Measurements from ENCODE around the gene FGF1. TPM values are rescaled to one million over a fixed set of nuclear protein-coding genes. Genes with fewer than 3 reads are reported as not detected.

Gene FGF1
- total RNA-seq, 2 experiments from 2014 or later, result not detected

GRCh38 chr5:142626786-142627185, 59.1 kb downstream of the FGF1 start:
- CTCF ChIA-PET, result no interaction called here
- no peak overlapping the region for H3K27ac Mint-ChIP-seq
- DNase-seq (no peak), ATAC-seq (no peak)
- no peaks in the 10 kb centered on the region for H3K36me3 Mint-ChIP-seq
- H3K9me3 Mint-ChIP-seq (ENCODE audit: low read depth), result no peaks in the 10 kb centered on the region
- no peak overlapping the region for H3K4me3 Mint-ChIP-seq
- H3K4me1 Mint-ChIP-seq, result no peaks in the 10 kb centered on the region
- peaks cover 29% of the 10 kb centered on the region for H3K27me3 Mint-ChIP-seq

- Mint-ChIP-seq H3K27me3 (peaks cover 33% of the 10 kb centered on the region), H3K4me3 (no peak overlapping the region), H3K27ac (no peak overlapping the region), H3K9me3 (ENCODE audit: low read depth) (no peaks in the 10 kb centered on the region), H3K4me1 (no peaks in the 10 kb centered on the region), H3K36me3 (no peaks in the 10 kb centered on the region)
- ATAC-seq (no peak), DNase-seq (no peak)
- CTCF ChIA-PET, result no interaction called here
These were observed 59.8 kb downstream of the FGF1 start for GRCh38 chr5:142626099-142626498.

- Mint-ChIP-seq H3K27ac (no peak overlapping the region), H3K9me3 (ENCODE audit: low read depth) (no peaks in the 10 kb centered on the region), H3K27me3 (peaks cover 28% of the 10 kb centered on the region), H3K4me1 (peaks cover 15% of the 10 kb centered on the region), H3K36me3 (no peaks in the 10 kb centered on the region), H3K4me3 (no peak overlapping the region)
- DNase-seq (no peak), ATAC-seq (no peak)
- CTCF ChIA-PET, result interaction anchor here (0.6 kb wide), 1 partner anchor 626 kb away, joined by 3 read pairs; no protein-coding TSS in a partner anchor
These were observed 64.7 kb downstream of the FGF1 start for GRCh38 chr5:142621227-142621626.

GRCh38 chr5:142619815-142620214, 66.1 kb downstream of the FGF1 start:
- H3K27ac Mint-ChIP-seq, result no peak overlapping the region
- CTCF ChIA-PET, result no interaction called here
- H3K36me3 Mint-ChIP-seq, result no peaks in the 10 kb centered on the region
- peaks cover 15% of the 10 kb centered on the region for H3K4me1 Mint-ChIP-seq
- DNase-seq (no peak), ATAC-seq (no peak)
- H3K4me3 Mint-ChIP-seq, result no peak overlapping the region
- no peaks in the 10 kb centered on the region for H3K9me3 Mint-ChIP-seq (ENCODE audit: low read depth)
- H3K27me3 Mint-ChIP-seq, result peaks cover 26% of the 10 kb centered on the region

- Mint-ChIP-seq H3K27me3 (peaks cover 22% of the 10 kb centered on the region), H3K4me1 (peaks cover 15% of the 10 kb centered on the region), H3K27ac (no peak overlapping the region), H3K9me3 (ENCODE audit: low read depth) (no peaks in the 10 kb centered on the region), H3K36me3 (no peaks in the 10 kb centered on the region), H3K4me3 (no peak overlapping the region)
- CTCF ChIA-PET, result interaction anchor here (0.7 to 2.0 kb wide), 4 partner anchors 38 to 270 kb away, joined by 3 to 9 read pairs (median 7); no protein-coding TSS in a partner anchor
- DNase-seq, result peak; percentile 63
- peak; percentile 53 for ATAC-seq
These were observed 67.8 kb downstream of the FGF1 start for GRCh38 chr5:142618130-142618523.

- CTCF ChIA-PET, result interaction anchor here (2.0 kb wide), 2 partner anchors 81 to 96 kb away, joined by 9 read pairs; no protein-coding TSS in a partner anchor
- Mint-ChIP-seq H3K4me3 (no peak overlapping the region), H3K27me3 (peaks cover 24% of the 10 kb centered on the region), H3K9me3 (ENCODE audit: low read depth) (no peaks in the 10 kb centered on the region), H3K36me3 (no peaks in the 10 kb centered on the region), H3K4me1 (peaks cover 15% of the 10 kb centered on the region), H3K27ac (no peak overlapping the region)
- DNase-seq, result peak; percentile 47
- ATAC-seq, result peak; percentile 57
These were observed 68.3 kb downstream of the FGF1 start for GRCh38 chr5:142617416-142618129.

- Mint-ChIP-seq H3K4me1 (peaks cover 15% of the 10 kb centered on the region), H3K27me3 (peaks cover 22% of the 10 kb centered on the region), H3K27ac (no peak overlapping the region), H3K9me3 (ENCODE audit: low read depth) (no peaks in the 10 kb centered on the region), H3K4me3 (no peak overlapping the region), H3K36me3 (no peaks in the 10 kb centered on the region)
- CTCF ChIA-PET, result interaction anchor here (1.5 to 2.9 kb wide), 2 partner anchors 39 to 83 kb away, joined by 4 to 8 read pairs; no protein-coding TSS in a partner anchor
- DNase-seq, result no peak
- ATAC-seq, result no peak
These were observed 69.9 kb downstream of the FGF1 start for GRCh38 chr5:142615948-142616347.

- ATAC-seq (no peak), DNase-seq (no peak)
- H3K36me3 Mint-ChIP-seq, result no peaks in the 10 kb centered on the region
- no peak overlapping the region for H3K27ac Mint-ChIP-seq
- H3K4me3 Mint-ChIP-seq, result no peak overlapping the region
- H3K9me3 Mint-ChIP-seq (ENCODE audit: low read depth), result no peaks in the 10 kb centered on the region
- peaks cover 15% of the 10 kb centered on the region for H3K4me1 Mint-ChIP-seq
- peaks cover 31% of the 10 kb centered on the region for H3K27me3 Mint-ChIP-seq
- CTCF ChIA-PET, result interaction anchor here (1.2 to 2.9 kb wide), 2 partner anchors 40 to 85 kb away, joined by 3 to 8 read pairs; no protein-coding TSS in a partner anchor
These were observed 71.8 kb downstream of the FGF1 start for GRCh38 chr5:142614054-142614453.

- CTCF ChIA-PET, result interaction anchor here (2.9 kb wide), 1 partner anchor 86 kb away, joined by 8 read pairs; no protein-coding TSS in a partner anchor
- no peak overlapping the region for H3K27ac Mint-ChIP-seq
- no peaks in the 10 kb centered on the region for H3K36me3 Mint-ChIP-seq
- peaks cover 33% of the 10 kb centered on the region for H3K27me3 Mint-ChIP-seq
- ATAC-seq, result no peak
- DNase-seq, result no peak
- H3K4me3 Mint-ChIP-seq, result no peak overlapping the region
- peaks cover 11% of the 10 kb centered on the region for H3K4me1 Mint-ChIP-seq
- no peaks in the 10 kb centered on the region for H3K9me3 Mint-ChIP-seq (ENCODE audit: low read depth)
These were observed 72.6 kb downstream of the FGF1 start for GRCh38 chr5:142613271-142613671.

- Mint-ChIP-seq H3K27ac (no peak overlapping the region), H3K4me3 (no peak overlapping the region), H3K27me3 (peaks cover 39% of the 10 kb centered on the region), H3K4me1 (peaks cover 5% of the 10 kb centered on the region), H3K36me3 (no peaks in the 10 kb centered on the region), H3K9me3 (ENCODE audit: low read depth) (no peaks in the 10 kb centered on the region)
- CTCF ChIA-PET, result interaction anchor here (0.6 to 2.9 kb wide), 3 partner anchors 43 to 114 kb away, joined by 3 to 8 read pairs (median 5); no protein-coding TSS in a partner anchor
- DNase-seq (no peak), ATAC-seq (no peak)
These were observed 73.2 kb downstream of the FGF1 start for GRCh38 chr5:142612494-142613270.

- CTCF ChIA-PET, result interaction anchor here (0.8 to 2.8 kb wide), 7 partner anchors 44 to 102 kb away, joined by 3 to 16 read pairs (median 5); no protein-coding TSS in a partner anchor
- H3K4me1 Mint-ChIP-seq, result no peaks in the 10 kb centered on the region
- no peak overlapping the region for H3K4me3 Mint-ChIP-seq
- no peaks in the 10 kb centered on the region for H3K9me3 Mint-ChIP-seq (ENCODE audit: low read depth)
- DNase-seq (peak; percentile 80), ATAC-seq (peak; percentile 91)
- H3K27me3 Mint-ChIP-seq, result peaks cover 45% of the 10 kb centered on the region
- H3K36me3 Mint-ChIP-seq, result no peaks in the 10 kb centered on the region
- H3K27ac Mint-ChIP-seq, result no peak overlapping the region
These were observed 74.7 kb downstream of the FGF1 start for GRCh38 chr5:142611154-142611553.

GRCh38 chr5:142610176-142611001, 75.5 kb downstream of the FGF1 start:
- Mint-ChIP-seq H3K4me3 (no peak overlapping the region), H3K9me3 (ENCODE audit: low read depth) (no peaks in the 10 kb centered on the region), H3K36me3 (no peaks in the 10 kb centered on the region), H3K4me1 (no peaks in the 10 kb centered on the region), H3K27me3 (peaks cover 46% of the 10 kb centered on the region), H3K27ac (no peak overlapping the region)
- ATAC-seq, result no peak
- CTCF ChIA-PET, result interaction anchor here (0.8 to 2.8 kb wide), 7 partner anchors 12 to 103 kb away, joined by 3 to 16 read pairs (median 3); no protein-coding TSS in a partner anchor
- DNase-seq, result no peak

GRCh38 chr5:142609142-142609541, 76.7 kb downstream of the FGF1 start:
- ATAC-seq (no peak), DNase-seq (no peak)
- Mint-ChIP-seq H3K9me3 (ENCODE audit: low read depth) (no peaks in the 10 kb centered on the region), H3K27ac (no peak overlapping the region), H3K4me1 (no peaks in the 10 kb centered on the region), H3K36me3 (no peaks in the 10 kb centered on the region), H3K4me3 (no peak overlapping the region), H3K27me3 (peaks cover 48% of the 10 kb centered on the region)
- CTCF ChIA-PET, result interaction anchor here (1.3 to 2.8 kb wide), 2 partner anchors 13 to 90 kb away, joined by 3 to 16 read pairs; no protein-coding TSS in a partner anchor

Measured in activated CD8-positive, alpha-beta memory T cell treated with anti-CD3 and anti-CD28 coated beads, Interleukin-2, amount 10 ng/mL, durations not matched to agents 7 days and 5 days (primary cell).